ENCODE measurements around the gene EPHB1.

DNA sequence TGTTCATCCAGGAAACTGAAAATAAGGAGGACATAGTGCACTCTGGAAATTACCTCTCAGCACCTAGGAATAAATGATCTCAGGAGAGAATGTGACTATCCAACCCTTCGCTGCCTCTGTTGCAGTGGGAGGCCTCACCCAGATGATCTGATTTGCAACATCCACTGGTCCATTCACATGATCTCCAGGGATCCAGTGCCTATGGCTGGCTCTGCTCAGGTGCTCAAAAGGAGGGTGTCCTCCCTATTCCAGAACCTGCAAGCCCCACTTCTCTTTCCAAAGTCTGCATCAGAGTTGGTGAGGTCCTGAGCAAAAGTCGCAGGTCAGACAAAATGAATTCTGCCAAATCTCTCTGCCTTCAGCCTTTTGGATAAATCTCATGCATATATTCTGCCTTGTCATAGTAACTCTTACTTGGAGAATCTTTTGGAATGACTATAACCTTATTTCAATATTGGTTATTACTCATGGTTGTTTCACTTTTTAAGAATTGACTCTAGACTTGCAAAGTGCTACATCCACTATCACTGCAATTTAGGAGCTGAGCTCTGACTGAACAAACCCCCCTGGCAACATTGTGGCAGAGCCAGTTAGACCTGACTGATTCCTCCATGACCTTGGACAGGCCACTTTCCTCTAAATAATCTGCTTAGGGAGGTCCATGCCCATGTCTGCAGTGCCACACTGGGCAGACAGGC lies 295.1 kb downstream of the EPHB1 start:
- TF ChIP-seq, protein P1, sequence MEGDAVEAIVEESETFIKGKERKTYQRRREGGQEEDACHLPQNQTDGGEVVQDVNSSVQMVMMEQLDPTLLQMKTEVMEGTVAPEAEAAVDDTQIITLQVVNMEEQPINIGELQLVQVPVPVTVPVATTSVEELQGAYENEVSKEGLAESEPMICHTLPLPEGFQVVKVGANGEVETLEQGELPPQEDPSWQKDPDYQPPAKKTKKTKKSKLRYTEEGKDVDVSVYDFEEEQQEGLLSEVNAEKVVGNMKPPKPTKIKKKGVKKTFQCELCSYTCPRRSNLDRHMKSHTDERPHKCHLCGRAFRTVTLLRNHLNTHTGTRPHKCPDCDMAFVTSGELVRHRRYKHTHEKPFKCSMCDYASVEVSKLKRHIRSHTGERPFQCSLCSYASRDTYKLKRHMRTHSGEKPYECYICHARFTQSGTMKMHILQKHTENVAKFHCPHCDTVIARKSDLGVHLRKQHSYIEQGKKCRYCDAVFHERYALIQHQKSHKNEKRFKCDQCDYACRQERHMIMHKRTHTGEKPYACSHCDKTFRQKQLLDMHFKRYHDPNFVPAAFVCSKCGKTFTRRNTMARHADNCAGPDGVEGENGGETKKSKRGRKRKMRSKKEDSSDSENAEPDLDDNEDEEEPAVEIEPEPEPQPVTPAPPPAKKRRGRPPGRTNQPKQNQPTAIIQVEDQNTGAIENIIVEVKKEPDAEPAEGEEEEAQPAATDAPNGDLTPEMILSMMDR (conservative IDR thresholded peaks at IDR 0.05): no peak
- TF ChIP-seq ZFX (IDR thresholded peaks at IDR 0.05): no peak

Data from C4-2B (cell line).